ENCODE results near the gene KY.

The KY gene

GRCh38 chr3:134681522-134681900, 30.7 kb upstream of the KY start:
- H3K4me3 Mint-ChIP-seq, result no peak overlapping the region
- H3K4me1 Mint-ChIP-seq (ENCODE audit: low read depth), result no peaks in the 10 kb centered on the region
- no peaks in the 10 kb centered on the region for H3K9me3 Mint-ChIP-seq (ENCODE audit: low read depth)
- peaks cover 1% of the 10 kb centered on the region for H3K27me3 Mint-ChIP-seq
- H3K36me3 Mint-ChIP-seq, result no peaks in the 10 kb centered on the region
- no peak overlapping the region for H3K27ac Mint-ChIP-seq

- Mint-ChIP-seq H3K9me3 (ENCODE audit: low read depth) (peaks cover 5% of the 10 kb centered on the region), H3K27me3 (peaks cover 1% of the 10 kb centered on the region), H3K4me3 (no peak overlapping the region), H3K36me3 (no peaks in the 10 kb centered on the region), H3K4me1 (ENCODE audit: low read depth) (no peaks in the 10 kb centered on the region), H3K27ac (no peak overlapping the region)
Observed at GRCh38 chr3:134680796-134681521, 30.1 kb upstream of the KY start.

- H3K36me3 Mint-ChIP-seq, result no peaks in the 10 kb centered on the region
- H3K27me3 Mint-ChIP-seq, result peaks cover 1% of the 10 kb centered on the region
- H3K4me3 Mint-ChIP-seq, result no peak overlapping the region
- no peak overlapping the region for H3K27ac Mint-ChIP-seq
- peaks cover 27% of the 10 kb centered on the region for H3K9me3 Mint-ChIP-seq (ENCODE audit: low read depth)
- H3K4me1 Mint-ChIP-seq (ENCODE audit: low read depth), result no peaks in the 10 kb centered on the region
Observed at GRCh38 chr3:134677987-134678308, 27.1 kb upstream of the KY start.

GRCh38 chr3:134677196-134677986, 26.6 kb upstream of the KY start:
- Mint-ChIP-seq H3K27ac (no peak overlapping the region), H3K36me3 (no peaks in the 10 kb centered on the region), H3K9me3 (ENCODE audit: low read depth) (peaks cover 32% of the 10 kb centered on the region), H3K27me3 (peaks cover 1% of the 10 kb centered on the region), H3K4me3 (no peak overlapping the region), H3K4me1 (ENCODE audit: low read depth) (no peaks in the 10 kb centered on the region)

- Mint-ChIP-seq H3K27ac (no peak overlapping the region), H3K36me3 (no peaks in the 10 kb centered on the region), H3K27me3 (peaks cover 2% of the 10 kb centered on the region), H3K4me1 (ENCODE audit: low read depth) (no peaks in the 10 kb centered on the region), H3K4me3 (no peak overlapping the region), H3K9me3 (ENCODE audit: low read depth) (peaks cover 32% of the 10 kb centered on the region)
Observed at GRCh38 chr3:134675726-134676256, 25.0 kb upstream of the KY start.

- Mint-ChIP-seq H3K27me3 (peaks cover 2% of the 10 kb centered on the region), H3K4me1 (ENCODE audit: low read depth) (no peaks in the 10 kb centered on the region), H3K36me3 (no peaks in the 10 kb centered on the region), H3K9me3 (ENCODE audit: low read depth) (peaks cover 32% of the 10 kb centered on the region), H3K27ac (no peak overlapping the region), H3K4me3 (no peak overlapping the region)
Observed at GRCh38 chr3:134672571-134672970, 21.7 kb upstream of the KY start.

- H3K27ac Mint-ChIP-seq, result no peak overlapping the region
- H3K4me1 Mint-ChIP-seq (ENCODE audit: low read depth), result no peaks in the 10 kb centered on the region
- H3K27me3 Mint-ChIP-seq, result peaks cover 2% of the 10 kb centered on the region
- H3K4me3 Mint-ChIP-seq, result no peak overlapping the region
- peaks cover 6% of the 10 kb centered on the region for H3K9me3 Mint-ChIP-seq (ENCODE audit: low read depth)
- H3K36me3 Mint-ChIP-seq, result no peaks in the 10 kb centered on the region
Observed at GRCh38 chr3:134667956-134668355, 17.1 kb upstream of the KY start.

GRCh38 chr3:134667406-134667805, 16.6 kb upstream of the KY start:
- no peaks in the 10 kb centered on the region for H3K36me3 Mint-ChIP-seq
- H3K4me1 Mint-ChIP-seq (ENCODE audit: low read depth), result no peaks in the 10 kb centered on the region
- no peak overlapping the region for H3K27ac Mint-ChIP-seq
- H3K9me3 Mint-ChIP-seq (ENCODE audit: low read depth), result peaks cover under 1% of the 10 kb centered on the region
- H3K4me3 Mint-ChIP-seq, result no peak overlapping the region
- H3K27me3 Mint-ChIP-seq, result peaks cover 2% of the 10 kb centered on the region

GRCh38 chr3:134666885-134667284, 16.1 kb upstream of the KY start:
- no peaks in the 10 kb centered on the region for H3K36me3 Mint-ChIP-seq
- no peaks in the 10 kb centered on the region for H3K4me1 Mint-ChIP-seq (ENCODE audit: low read depth)
- no peaks in the 10 kb centered on the region for H3K9me3 Mint-ChIP-seq (ENCODE audit: low read depth)
- peaks cover 2% of the 10 kb centered on the region for H3K27me3 Mint-ChIP-seq
- H3K27ac Mint-ChIP-seq, result no peak overlapping the region
- H3K4me3 Mint-ChIP-seq, result no peak overlapping the region

- H3K36me3 Mint-ChIP-seq, result no peaks in the 10 kb centered on the region
- peaks cover 2% of the 10 kb centered on the region for H3K27me3 Mint-ChIP-seq
- H3K4me3 Mint-ChIP-seq, result no peak overlapping the region
- H3K9me3 Mint-ChIP-seq (ENCODE audit: low read depth), result no peaks in the 10 kb centered on the region
- no peak overlapping the region for H3K27ac Mint-ChIP-seq
- H3K4me1 Mint-ChIP-seq (ENCODE audit: low read depth), result no peaks in the 10 kb centered on the region
Observed at GRCh38 chr3:134666466-134666865, 15.6 kb upstream of the KY start.

GRCh38 chr3:134666052-134666451, 15.2 kb upstream of the KY start:
- Mint-ChIP-seq H3K36me3 (no peaks in the 10 kb centered on the region), H3K27me3 (peaks cover 1% of the 10 kb centered on the region), H3K9me3 (ENCODE audit: low read depth) (no peaks in the 10 kb centered on the region), H3K4me1 (ENCODE audit: low read depth) (no peaks in the 10 kb centered on the region), H3K4me3 (no peak overlapping the region), H3K27ac (no peak overlapping the region)

GRCh38 chr3:134665243-134665642, 14.4 kb upstream of the KY start:
- Mint-ChIP-seq H3K36me3 (no peaks in the 10 kb centered on the region), H3K4me1 (ENCODE audit: low read depth) (no peaks in the 10 kb centered on the region), H3K4me3 (no peak overlapping the region), H3K27ac (no peak overlapping the region), H3K9me3 (ENCODE audit: low read depth) (no peaks in the 10 kb centered on the region), H3K27me3 (no peaks in the 10 kb centered on the region)

- Mint-ChIP-seq H3K36me3 (no peaks in the 10 kb centered on the region), H3K27ac (no peak overlapping the region), H3K27me3 (no peaks in the 10 kb centered on the region), H3K4me3 (no peak overlapping the region), H3K9me3 (ENCODE audit: low read depth) (no peaks in the 10 kb centered on the region), H3K4me1 (ENCODE audit: low read depth) (no peaks in the 10 kb centered on the region)
Observed at GRCh38 chr3:134663721-134664456, 13.1 kb upstream of the KY start.

- Mint-ChIP-seq H3K27ac (no peak overlapping the region), H3K36me3 (no peaks in the 10 kb centered on the region), H3K4me1 (ENCODE audit: low read depth) (no peaks in the 10 kb centered on the region), H3K4me3 (no peak overlapping the region), H3K9me3 (ENCODE audit: low read depth) (no peaks in the 10 kb centered on the region), H3K27me3 (no peaks in the 10 kb centered on the region)
Observed at GRCh38 chr3:134660046-134660441, 9.2 kb upstream of the KY start.

GRCh38 chr3:134659391-134660045, 8.7 kb upstream of the KY start:
- H3K9me3 Mint-ChIP-seq (ENCODE audit: low read depth), result no peaks in the 10 kb centered on the region
- H3K4me1 Mint-ChIP-seq (ENCODE audit: low read depth), result no peaks in the 10 kb centered on the region
- H3K4me3 Mint-ChIP-seq, result no peak overlapping the region
- H3K27ac Mint-ChIP-seq, result no peak overlapping the region
- H3K36me3 Mint-ChIP-seq, result no peaks in the 10 kb centered on the region
- no peaks in the 10 kb centered on the region for H3K27me3 Mint-ChIP-seq

Data from activated naive CD8-positive, alpha-beta T cell (primary cell).